Measurements from ENCODE around the gene SNX5.

The SNX5 gene
- 61.8 to 254 (median 150) reads per million in 17 experiments for total RNA-seq

- DNase-seq = peak; percentile 100
Observed at GRCh38 chr20:17968366-17969277, at the start of gene SNX5, which contains the start of gene MGME1. Gene SNX5, minus strand, starts transcription at chr20:17968794. Its CDS starts 369 bp downstream, at chr20:17968425. Gene MGME1, plus strand, starts transcription at chr20:17969018. Its CDS starts 842 bp downstream, at chr20:17969860.

- no peak for DNase-seq
Observed at GRCh38 chr20:18018100-18018499, 49.5 kb upstream of the SNX5 start.

- DNase-seq = no peak
Observed at GRCh38 chr20:18016772-18017171, 48.2 kb upstream of the SNX5 start.

GRCh38 chr20:18014411-18014810, 45.8 kb upstream of the SNX5 start:
- no peak for DNase-seq

GRCh38 chr20:18012901-18013300, 44.3 kb upstream of the SNX5 start:
- no peak for DNase-seq

- no peak for DNase-seq
Observed at GRCh38 chr20:18011951-18012645, 43.5 kb upstream of the SNX5 start.

GRCh38 chr20:18011482-18011881, 42.9 kb upstream of the SNX5 start:
- DNase-seq = no peak

DNA sequence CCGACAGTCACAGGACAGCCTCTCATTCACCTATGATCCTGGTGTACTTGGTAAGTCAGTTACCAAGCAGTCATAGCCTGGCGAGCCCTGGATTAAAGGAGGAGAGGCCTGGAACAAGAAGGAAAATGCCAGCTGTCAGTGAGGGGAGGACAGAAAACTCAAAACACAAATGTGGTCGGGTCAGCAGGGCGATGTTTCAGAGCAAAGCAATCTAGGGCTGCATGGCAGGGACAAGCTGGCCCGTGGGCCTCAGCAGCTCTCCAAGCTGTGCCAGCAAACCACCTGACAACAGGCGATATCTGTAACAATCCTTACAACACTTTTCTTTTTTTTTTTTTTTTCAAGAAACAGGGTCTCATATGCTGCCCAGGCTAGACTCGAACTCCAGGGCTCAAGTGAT, 40.5 kb upstream of the SNX5 start:
- no peak for DNase-seq

- no peak for DNase-seq
Observed at GRCh38 chr20:18007534-18008292, 39.1 kb upstream of the SNX5 start.

DNA sequence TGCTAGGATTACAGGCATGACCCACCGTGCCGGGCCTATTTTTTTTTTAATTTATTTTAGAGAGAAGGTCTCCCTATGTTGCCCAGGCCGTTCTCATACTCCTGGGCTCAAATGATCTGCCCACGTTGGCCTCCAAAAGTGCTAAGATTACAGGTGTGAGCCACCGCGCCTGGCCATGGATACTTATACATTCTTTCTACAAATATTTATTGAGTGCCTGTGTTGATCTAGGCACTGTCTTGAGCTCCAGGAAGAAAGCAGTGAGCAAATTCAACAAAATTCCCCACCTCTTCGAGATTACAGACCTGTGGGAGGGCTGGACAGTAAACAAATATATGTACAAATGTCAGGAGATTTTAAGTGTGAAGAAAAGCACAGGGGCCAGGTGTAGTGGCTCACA, 38.1 kb upstream of the SNX5 start:
- DNase-seq = no peak

- no peak for DNase-seq
Observed at GRCh38 chr20:18005990-18006364, 37.4 kb upstream of the SNX5 start.

- peak in 1 of 4 experiments; percentile 17 for DNase-seq
Observed at GRCh38 chr20:18005170-18005989, 36.8 kb upstream of the SNX5 start.

GRCh38 chr20:18004384-18005031, 35.9 kb upstream of the SNX5 start:
- DNase-seq = no peak

GRCh38 chr20:18003897-18004296, 35.3 kb upstream of the SNX5 start:
- DNase-seq = no peak

DNA sequence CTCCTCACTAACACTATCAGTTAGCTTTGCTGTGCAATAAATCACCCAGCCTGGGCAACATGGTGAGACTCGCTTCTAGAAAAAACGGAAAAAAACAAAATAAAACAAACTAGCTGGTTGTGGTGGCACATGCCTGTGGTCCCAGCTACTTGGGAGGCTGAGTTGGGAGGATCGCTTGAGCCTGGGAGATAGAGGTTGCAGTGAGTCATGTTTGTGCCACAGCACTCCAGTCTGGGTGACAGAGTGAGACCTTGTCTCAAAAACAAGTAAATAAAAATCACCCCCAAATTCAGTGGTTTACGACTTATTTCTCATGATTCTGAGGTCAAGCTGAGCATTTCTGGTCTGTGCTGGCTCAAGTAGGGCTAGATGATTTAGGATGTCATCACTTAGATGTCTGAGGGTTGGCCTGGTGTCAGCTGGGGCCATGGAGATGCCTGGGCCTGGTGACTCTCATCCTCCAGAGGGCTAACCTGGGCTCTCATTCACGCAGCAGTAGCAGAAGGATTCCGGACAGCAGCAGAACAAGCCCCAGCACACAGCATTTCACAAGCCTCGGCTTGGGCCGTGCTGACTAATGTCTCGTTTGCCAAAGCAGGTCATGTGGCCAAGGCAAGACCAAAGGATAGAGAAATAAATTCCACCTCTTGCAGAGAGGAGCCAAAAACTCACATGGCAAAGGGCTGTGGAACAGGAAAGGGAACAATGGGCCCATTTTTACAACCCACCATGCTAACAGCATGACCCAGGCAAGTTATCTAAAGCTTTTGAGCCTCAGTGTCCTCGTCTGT, 32.7 kb upstream of the SNX5 start:
- DNase-seq = peak; percentile 43 to 75 (median 60)

- no peak for DNase-seq
Observed at GRCh38 chr20:17999566-17999965, 31.0 kb upstream of the SNX5 start.

GRCh38 chr20:17998446-17998845, 29.9 kb upstream of the SNX5 start:
- DNase-seq = no peak

GRCh38 chr20:17995967-17996819, 27.6 kb upstream of the SNX5 start:
- DNase-seq = peak; percentile 63 to 79 (median 70)

- DNase-seq = no peak
Observed at GRCh38 chr20:17993546-17993945, 25.0 kb upstream of the SNX5 start.
